Prostate gland (tissue), 2 donors: ENCODE results near the gene UMODL1. TPM values are rescaled to one million over a fixed set of nuclear protein-coding genes. Genes with fewer than 3 reads are reported as not detected.
A peak's percentile ranks its signal among the peaks of the same experiment; 100 is the strongest.

Source experiments
- DNase-seq: peaks from one replicate; pipeline ENCODE4 v3.0.0-alpha.2; 2019; ENCODE audit warnings: low spot score
- H3K27ac ChIP-seq, 2 donors: fragments of 200-600 bp; sonication (generic); 2 replicates each; pipeline ENCODE4 v1.5.1; 2017 to 2019
- H3K27me3 ChIP-seq: fragments of 200-600 bp; sonication (generic); replicated peaks from 2 replicates; pipeline ENCODE4 v1.5.1; 2019; ENCODE audit not compliant: insufficient read depth
- H3K36me3 ChIP-seq, 2 donors: fragments of 200-600 bp; sonication (generic); 1 replicate in 1 of 2; 2 replicates in 1 of 2; pipeline versions ENCODE4 v1.5.1 to v1.8.1; 2017 to 2019
- H3K4me1 ChIP-seq: fragments of 200-600 bp; sonication (generic); replicated peaks from 2 replicates; pipeline ENCODE4 v1.5.1; 2019
- H3K4me3 ChIP-seq, 2 donors: fragments of 200-600 bp; sonication (generic); 2 replicates each; pipeline ENCODE4 v1.5.1; 2017 to 2019
- H3K9me3 ChIP-seq: fragments of 200-600 bp; sonication (generic); 2 replicates; pipeline ENCODE4 v1.5.1; 2017
- POLR2A ChIP-seq: fragments of 450-650 bp; IDR thresholded peaks from one replicate; pipeline ENCODE4 v1.6.1; 2016; ENCODE audit warnings: antibody characterized with exemption, mild to moderate bottlenecking
- POLR2AphosphoS5 ChIP-seq: sonication (generic); formaldehyde crosslinking; IDR thresholded peaks from one replicate; pipeline ENCODE4 v1.6.1; 2017; ENCODE audit warnings: antibody characterized with exemption
- WGBS: methylation state at CpG from one replicate; pipeline ENCODE4 v1.1.5; 2018; 5-methylcytosine and 5-hydroxymethylcytosine counted together
- intact Hi-C: fragments of 100-400 bp; cut with DNase I; formaldehyde crosslinking; loops from one replicate; pipeline ENCODE4 v1.14.2; 2022
- total RNA-seq, 2 donors: library from RNA; depleted of rRNA; stranded (reverse); fragments of >200 nt; gene quantifications; one replicate each; pipeline ENCODE4 v1.1.0, GENCODE V29; 2016
- TF ChIP-seq, protein P1 (sequence below), 4 experiments: fragments of 200-600 bp in 2 of 4; fragments of 450-650 bp in 2 of 4; sonication (generic) in 2 of 4; IDR thresholded peaks; 1 replicate in 3 of 4; 2 replicates in 1 of 4; pipeline ENCODE4 v1.5.1; 2016 to 2019; ENCODE audit warnings: antibody characterized with exemption in 4 of 4, mild to moderate bottlenecking in 2 of 4, moderate library complexity in 2 of 4

UMODL1 gene
- total RNA-seq, 2 donors from 2014 or later: 0.14 to 0.57 TPM

DNA sequence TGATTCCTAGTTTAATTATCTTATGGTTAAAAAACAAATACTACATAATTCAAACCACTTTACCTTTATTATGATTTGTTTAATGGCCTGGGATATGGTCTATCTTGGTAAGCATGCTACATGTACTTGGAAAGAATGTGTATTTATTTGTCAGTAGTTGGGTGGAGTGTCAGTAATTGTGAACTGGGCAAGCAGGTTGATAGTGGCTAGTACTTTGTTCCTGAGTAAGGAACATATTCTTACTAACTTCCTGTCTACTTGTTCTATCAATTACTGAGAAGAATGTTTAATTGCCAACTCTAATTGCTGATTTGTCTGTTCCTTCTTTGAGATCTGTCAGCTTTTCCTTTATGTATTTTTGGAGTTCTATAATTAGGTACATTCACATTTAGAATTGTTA, 98.6 kb downstream of the UMODL1 start:
- no peak for DNase-seq
- intact Hi-C loops: no loop called here
- no peak overlapping the region for H3K4me3 ChIP-seq
- H3K9me3 ChIP-seq: no peaks in the 10 kb centered on the region
- TF ChIP-seq POLR2AphosphoS5: peak; percentile 10
- TF ChIP-seq POLR2A: no peak
- H3K36me3 ChIP-seq: no peaks in the 10 kb centered on the region
- no peaks in the 10 kb centered on the region for H3K4me1 ChIP-seq
- no peaks in the 10 kb centered on the region for H3K27me3 ChIP-seq
- no peak overlapping the region for H3K27ac ChIP-seq

DNA sequence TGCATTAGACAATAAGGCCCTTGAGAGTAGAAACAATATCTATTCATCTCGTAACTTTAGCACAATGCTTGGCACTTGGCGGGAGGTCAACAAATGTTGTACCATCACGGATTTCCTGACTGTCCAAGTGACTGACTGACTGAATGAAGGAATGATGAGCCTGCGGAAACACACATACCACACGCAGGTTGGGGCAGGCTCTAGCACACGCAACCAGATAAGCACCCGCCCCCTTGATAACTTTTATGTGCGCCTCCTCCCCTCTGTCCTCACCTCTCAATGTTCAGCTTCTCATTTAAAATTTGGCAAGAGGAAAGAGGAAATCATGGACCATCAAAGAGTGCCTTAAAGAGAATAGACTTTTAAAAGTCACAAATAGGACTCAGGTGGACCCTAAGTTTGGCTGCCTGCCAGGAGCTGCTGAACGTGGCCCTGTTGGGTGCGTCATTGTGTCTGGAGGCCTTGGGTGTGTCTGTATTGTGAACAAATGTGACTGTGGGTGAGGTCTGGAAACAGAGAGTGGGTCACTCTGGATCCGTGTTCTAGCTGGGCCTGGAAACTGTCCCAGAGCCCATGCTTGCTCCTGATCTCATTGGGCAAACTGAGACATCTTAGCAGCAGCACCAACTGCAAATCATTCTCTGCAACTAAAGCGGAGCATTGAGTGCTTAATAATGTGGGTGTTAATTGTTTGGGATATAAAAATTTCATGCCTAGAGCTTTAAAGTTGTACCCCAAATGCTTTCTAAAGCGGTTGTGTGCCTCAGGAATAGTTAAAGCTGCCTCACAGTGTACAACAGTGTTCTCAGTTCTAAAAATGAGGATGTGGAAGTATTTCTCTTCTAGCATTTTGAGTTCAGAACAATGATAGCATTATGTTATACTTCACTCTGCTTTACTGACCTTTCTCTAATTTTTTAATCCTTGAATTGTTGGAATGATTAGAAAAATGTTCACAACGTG, 100.3 kb downstream of the UMODL1 start:
- Histone ChIP-seq H3K4me1 (no peaks in the 10 kb centered on the region), H3K4me3 (no peak overlapping the region), H3K9me3 (no peaks in the 10 kb centered on the region), H3K36me3 (no peaks in the 10 kb centered on the region), H3K27me3 (no peaks in the 10 kb centered on the region), H3K27ac (peak overlapping the region in 1 of 2 donors; percentile 23)
- intact Hi-C loops: no loop called here
- TF ChIP-seq POLR2AphosphoS5: peak; percentile 53
- TF ChIP-seq, protein P1, sequence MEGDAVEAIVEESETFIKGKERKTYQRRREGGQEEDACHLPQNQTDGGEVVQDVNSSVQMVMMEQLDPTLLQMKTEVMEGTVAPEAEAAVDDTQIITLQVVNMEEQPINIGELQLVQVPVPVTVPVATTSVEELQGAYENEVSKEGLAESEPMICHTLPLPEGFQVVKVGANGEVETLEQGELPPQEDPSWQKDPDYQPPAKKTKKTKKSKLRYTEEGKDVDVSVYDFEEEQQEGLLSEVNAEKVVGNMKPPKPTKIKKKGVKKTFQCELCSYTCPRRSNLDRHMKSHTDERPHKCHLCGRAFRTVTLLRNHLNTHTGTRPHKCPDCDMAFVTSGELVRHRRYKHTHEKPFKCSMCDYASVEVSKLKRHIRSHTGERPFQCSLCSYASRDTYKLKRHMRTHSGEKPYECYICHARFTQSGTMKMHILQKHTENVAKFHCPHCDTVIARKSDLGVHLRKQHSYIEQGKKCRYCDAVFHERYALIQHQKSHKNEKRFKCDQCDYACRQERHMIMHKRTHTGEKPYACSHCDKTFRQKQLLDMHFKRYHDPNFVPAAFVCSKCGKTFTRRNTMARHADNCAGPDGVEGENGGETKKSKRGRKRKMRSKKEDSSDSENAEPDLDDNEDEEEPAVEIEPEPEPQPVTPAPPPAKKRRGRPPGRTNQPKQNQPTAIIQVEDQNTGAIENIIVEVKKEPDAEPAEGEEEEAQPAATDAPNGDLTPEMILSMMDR (IDR thresholded peaks at IDR 0.05): no peak
- 45% methylated on average over 14 of the region's 14 CpGs for WGBS
- peak; percentile 46 for DNase-seq

DNA sequence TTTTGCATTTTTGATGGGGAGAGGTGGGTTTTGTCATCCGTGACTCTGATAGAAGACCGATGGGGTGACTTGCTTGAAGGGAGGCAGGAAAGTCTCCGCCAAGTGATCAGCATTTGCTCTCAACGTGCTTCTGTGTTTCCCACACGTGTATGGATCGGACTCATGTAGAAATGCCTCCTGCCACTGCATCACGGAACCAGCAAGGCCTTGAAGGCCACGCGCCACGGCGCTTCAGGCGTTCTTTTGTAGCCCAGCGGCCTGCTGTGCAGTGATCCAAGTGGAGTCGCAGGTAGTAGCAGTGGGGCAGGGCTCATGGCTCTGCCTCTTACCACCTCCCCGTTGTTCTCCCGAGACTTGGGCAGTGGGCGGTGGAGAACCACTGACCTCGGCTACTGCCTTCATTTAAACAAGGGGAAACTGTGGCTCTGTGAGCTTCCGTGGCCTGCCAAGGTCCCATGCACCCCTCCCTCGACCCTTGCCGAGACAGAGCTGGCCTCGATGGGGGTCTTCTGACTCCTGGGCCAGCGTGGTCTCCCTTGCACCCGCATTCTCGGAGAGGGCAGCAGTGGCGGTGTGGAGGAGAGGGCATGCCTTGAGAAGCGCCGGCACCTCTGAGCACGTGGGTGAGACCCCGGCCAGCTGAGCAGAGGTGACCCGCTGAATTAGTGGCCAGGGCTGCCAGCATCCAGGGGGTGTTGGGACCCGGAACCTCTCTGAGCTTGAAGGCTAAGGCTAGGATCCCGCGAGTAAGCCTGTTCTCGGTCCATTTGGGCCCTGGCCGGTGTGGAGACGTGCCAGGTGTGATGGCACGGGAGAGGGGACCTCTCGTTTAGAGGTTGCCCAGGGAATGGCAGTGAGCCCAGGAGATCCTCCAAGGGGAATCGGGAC, 101.7 kb downstream of the UMODL1 start:
- Histone ChIP-seq H3K27me3 (no peaks in the 10 kb centered on the region), H3K4me3 (no peak overlapping the region), H3K4me1 (no peaks in the 10 kb centered on the region), H3K36me3 (no peaks in the 10 kb centered on the region), H3K27ac (no peak overlapping the region), H3K9me3 (no peaks in the 10 kb centered on the region)
- TF ChIP-seq, protein P1 (IDR thresholded peaks at IDR 0.05): no peak
- TF ChIP-seq POLR2A (no peak), POLR2AphosphoS5 (no peak)
- intact Hi-C loops: no loop called here
- no peak for DNase-seq
- 90% methylated on average over 40 of the region's 40 CpGs for WGBS

DNA sequence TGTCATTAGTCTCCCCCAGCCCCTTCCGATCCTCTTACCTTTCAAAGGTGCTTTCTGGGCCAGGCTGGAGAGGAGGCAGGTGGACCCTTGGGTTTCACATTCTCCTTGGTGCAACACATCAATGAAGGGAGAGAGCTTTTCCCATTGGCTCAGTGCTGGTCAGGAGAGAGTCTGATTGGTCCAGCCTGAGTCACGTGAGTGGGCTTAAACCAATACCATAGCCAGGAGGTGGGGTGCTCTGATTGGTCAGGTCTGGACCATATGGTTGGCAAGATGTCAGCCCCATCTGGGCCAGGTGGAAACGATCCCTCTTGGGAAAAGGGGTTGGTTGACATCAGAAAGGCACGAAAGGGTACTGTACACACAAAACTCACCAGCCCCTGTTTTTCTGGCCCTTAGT, 103.1 kb downstream of the UMODL1 start:
- DNase-seq: no peak

More for the DNA sequence above, 103.1 kb downstream of the UMODL1 start:
- Histone ChIP-seq H3K9me3 (no peaks in the 10 kb centered on the region), H3K27ac (no peak overlapping the region), H3K27me3 (no peaks in the 10 kb centered on the region), H3K4me3 (no peak overlapping the region), H3K4me1 (no peaks in the 10 kb centered on the region), H3K36me3 (no peaks in the 10 kb centered on the region)
- intact Hi-C loops: no loop called here
- no peak for TF ChIP-seq POLR2A
- TF ChIP-seq POLR2AphosphoS5: no peak
- TF ChIP-seq, protein P1 (IDR thresholded peaks at IDR 0.05): no peak
- WGBS: 93% methylated on average over 4 of the region's 4 CpGs
